OCI-LY1 (cell line): ENCODE data around the gene SGPL1.

Experiments used
- H2AFZ ChIP-seq: fragments of 200-600 bp; sonication (generic), shearing (Covaris generic); 2 replicates; pipeline ENCODE4 v1.6.0; 2014; ENCODE audit warnings: antibody characterized with exemption, mild to moderate bottlenecking, low read length
- H3F3A ChIP-seq: fragments of 200-600 bp; sonication (generic), shearing (Covaris generic); 2 replicates; pipeline ENCODE4 v1.6.0; 2014; ENCODE audit warnings: mild to moderate bottlenecking, antibody characterized with exemption, low read length, moderate library complexity; ENCODE audit not compliant: insufficient read depth
- H3K27ac ChIP-seq: fragments of 200-600 bp; sonication (generic); 2 replicates; pipeline ENCODE4 v1.5.1; 2014; ENCODE audit warnings: low read length, mixed run types, mild to moderate bottlenecking, low read depth; ENCODE audit not compliant: poor library complexity, severe bottlenecking
- H3K27me3 ChIP-seq: fragments of 200-600 bp; sonication (generic); 2 replicates; pipeline ENCODE4 v1.6.0; 2014; ENCODE audit warnings: antibody characterized with exemption, mild to moderate bottlenecking, low read length, moderate library complexity; ENCODE audit not compliant: insufficient read depth
- H3K36me3 ChIP-seq: fragments of 200-600 bp; sonication (generic); 2 replicates; pipeline ENCODE4 v1.6.1; 2014; ENCODE audit warnings: mild to moderate bottlenecking, antibody characterized with exemption, low read length, moderate library complexity, mixed read lengths; ENCODE audit not compliant: insufficient read depth
- H3K4me1 ChIP-seq: fragments of 200-600 bp; sonication (generic); 2 replicates; pipeline ENCODE4 v1.5.1; 2014; ENCODE audit warnings: mild to moderate bottlenecking, low read length, moderate library complexity; ENCODE audit not compliant: insufficient read depth, severe bottlenecking
- H3K4me2 ChIP-seq: fragments of 200-600 bp; sonication (generic), shearing (Covaris generic); 2 replicates; pipeline ENCODE4 v1.6.1; 2014; ENCODE audit warnings: low read length
- H3K4me3 ChIP-seq: fragments of 200-600 bp; sonication (generic); 2 replicates; pipeline ENCODE4 v1.5.1; 2014; ENCODE audit warnings: low read length, low read depth, mild to moderate bottlenecking, mixed read lengths; ENCODE audit not compliant: poor library complexity, severe bottlenecking
- H3K79me2 ChIP-seq: fragments of 200-600 bp; shearing (Covaris generic); 2 replicates; pipeline ENCODE4 v1.6.1; 2016; ENCODE audit warnings: mixed run types, low read length, mixed read lengths; ENCODE audit not compliant: insufficient read depth
- H3K9ac ChIP-seq: fragments of 200-600 bp; sonication (generic), shearing (Covaris generic); 2 replicates; pipeline ENCODE4 v1.6.1; 2014; ENCODE audit warnings: mild to moderate bottlenecking, low read length, mixed read lengths
- H3K9me2 ChIP-seq: fragments of 200-600 bp; sonication (generic), shearing (Covaris generic); 2 replicates; pipeline ENCODE4 v1.6.1; 2014; ENCODE audit warnings: low read depth, mild to moderate bottlenecking, low read length, mixed read lengths
- H3K9me3 ChIP-seq: fragments of 200-600 bp; shearing (Covaris generic); 2 replicates; pipeline ENCODE4 v1.6.1; 2014; ENCODE audit warnings: low read length, mixed read lengths
- H4K20me1 ChIP-seq: fragments of 200-600 bp; sonication (generic), shearing (Covaris generic); 2 replicates; pipeline ENCODE4 v1.6.0; 2016; ENCODE audit warnings: mild to moderate bottlenecking, low read length; ENCODE audit not compliant: insufficient read depth
- CTCF ChIP-seq: fragments of 200-600 bp; sonication (generic), shearing (Covaris generic); IDR thresholded peaks from 2 replicates; pipeline ENCODE4 v1.5.1; 2017; ENCODE audit warnings: mild to moderate bottlenecking, antibody characterized with exemption, low read length, moderate library complexity, mixed read lengths
- EZH2 ChIP-seq: fragments of 200-600 bp; sonication (generic), shearing (Covaris generic); IDR thresholded peaks from 2 replicates; pipeline ENCODE4 v1.8.0; 2017; ENCODE audit warnings: borderline replicate concordance, mixed run types, mild to moderate bottlenecking, antibody characterized with exemption, low read length, moderate library complexity, mixed read lengths

SGPL1 gene

GRCh38 chr10:70837660-70838059 is 21.9 kb downstream of the SGPL1 start:
- Histone ChIP-seq H3K27ac (no peak overlapping the region), H4K20me1 (no peaks in the 10 kb centered on the region), H3K9me3 (peaks cover 2% of the 10 kb centered on the region; the same call in 1 of the 2 replicates), H3K4me1 (no peaks in the 10 kb centered on the region), H3F3A (no peaks in the 10 kb centered on the region), H3K9ac (no peak overlapping the region), H3K27me3 (no peaks in the 10 kb centered on the region), H3K4me2 (no peak overlapping the region), H3K79me2 (no peaks in the 10 kb centered on the region), H2AFZ (no peak overlapping the region), H3K4me3 (no peak overlapping the region), H3K9me2 (no peaks in the 10 kb centered on the region), H3K36me3 (peaks cover 17% of the 10 kb centered on the region)
- TF ChIP-seq EZH2 (no peak), CTCF (no peak)

GRCh38 chr10:70838270-70838805 is 22.6 kb downstream of the SGPL1 start:
- Histone ChIP-seq H3K9me2 (no peaks in the 10 kb centered on the region), H3F3A (no peaks in the 10 kb centered on the region), H3K27ac (no peak overlapping the region), H2AFZ (no peak overlapping the region), H3K27me3 (no peaks in the 10 kb centered on the region), H3K79me2 (no peaks in the 10 kb centered on the region), H3K4me3 (no peak overlapping the region), H3K4me2 (no peak overlapping the region), H3K36me3 (peaks cover 17% of the 10 kb centered on the region), H3K9me3 (peaks cover 2% of the 10 kb centered on the region; the same call in 1 of the 2 replicates), H3K4me1 (no peaks in the 10 kb centered on the region), H3K9ac (no peak overlapping the region), H4K20me1 (no peaks in the 10 kb centered on the region)
- no peak for TF ChIP-seq CTCF
- TF ChIP-seq EZH2: no peak

- H3K4me3 ChIP-seq: no peak overlapping the region
- no peaks in the 10 kb centered on the region for H3K79me2 ChIP-seq
- peaks cover 22% of the 10 kb centered on the region for H3K36me3 ChIP-seq
- peaks cover 2% of the 10 kb centered on the region; the same call in 1 of the 2 replicates for H3K9me3 ChIP-seq
- no peak overlapping the region for H2AFZ ChIP-seq
- no peak overlapping the region for H3K9ac ChIP-seq
- no peak overlapping the region for H3K4me2 ChIP-seq
- no peak overlapping the region for H3K27ac ChIP-seq
- TF ChIP-seq EZH2 (no peak), CTCF (no peak)
- no peaks in the 10 kb centered on the region for H3F3A ChIP-seq
- no peaks in the 10 kb centered on the region for H3K9me2 ChIP-seq
- H4K20me1 ChIP-seq: no peaks in the 10 kb centered on the region
- H3K27me3 ChIP-seq: no peaks in the 10 kb centered on the region
- H3K4me1 ChIP-seq: no peaks in the 10 kb centered on the region
Observed at GRCh38 chr10:70840836-70841235, 25.1 kb downstream of the SGPL1 start.
